GM21786 (cell line): Measurements from ENCODE around the gene NUP210L.

Experiments
- ATAC-seq: cut with Tn5 transposase; IDR thresholded peaks from one replicate; pipeline ENCODE4 v1.9.1; 2021; ENCODE audit not compliant: unreplicated experiment

Gene NUP210L

DNA sequence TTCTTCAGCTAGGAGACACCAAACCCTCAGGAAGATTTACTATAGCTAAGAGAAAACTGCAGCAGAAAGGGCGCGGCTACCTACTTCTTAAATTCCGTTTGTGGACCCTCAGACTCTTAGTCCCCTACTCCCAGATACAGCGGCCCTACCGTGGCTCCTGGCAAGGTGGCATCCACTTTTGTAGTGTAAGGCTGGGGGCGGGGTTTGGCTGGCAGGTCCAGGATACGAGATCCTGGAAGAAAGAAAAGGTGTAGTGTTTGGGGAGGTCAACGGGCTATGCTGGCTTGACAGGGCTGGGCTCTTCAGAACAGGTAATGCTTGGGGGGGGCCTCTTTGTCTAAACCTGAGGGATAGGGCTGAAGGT, 186.9 kb downstream of the NUP210L start:
- no peak for ATAC-seq

DNA sequence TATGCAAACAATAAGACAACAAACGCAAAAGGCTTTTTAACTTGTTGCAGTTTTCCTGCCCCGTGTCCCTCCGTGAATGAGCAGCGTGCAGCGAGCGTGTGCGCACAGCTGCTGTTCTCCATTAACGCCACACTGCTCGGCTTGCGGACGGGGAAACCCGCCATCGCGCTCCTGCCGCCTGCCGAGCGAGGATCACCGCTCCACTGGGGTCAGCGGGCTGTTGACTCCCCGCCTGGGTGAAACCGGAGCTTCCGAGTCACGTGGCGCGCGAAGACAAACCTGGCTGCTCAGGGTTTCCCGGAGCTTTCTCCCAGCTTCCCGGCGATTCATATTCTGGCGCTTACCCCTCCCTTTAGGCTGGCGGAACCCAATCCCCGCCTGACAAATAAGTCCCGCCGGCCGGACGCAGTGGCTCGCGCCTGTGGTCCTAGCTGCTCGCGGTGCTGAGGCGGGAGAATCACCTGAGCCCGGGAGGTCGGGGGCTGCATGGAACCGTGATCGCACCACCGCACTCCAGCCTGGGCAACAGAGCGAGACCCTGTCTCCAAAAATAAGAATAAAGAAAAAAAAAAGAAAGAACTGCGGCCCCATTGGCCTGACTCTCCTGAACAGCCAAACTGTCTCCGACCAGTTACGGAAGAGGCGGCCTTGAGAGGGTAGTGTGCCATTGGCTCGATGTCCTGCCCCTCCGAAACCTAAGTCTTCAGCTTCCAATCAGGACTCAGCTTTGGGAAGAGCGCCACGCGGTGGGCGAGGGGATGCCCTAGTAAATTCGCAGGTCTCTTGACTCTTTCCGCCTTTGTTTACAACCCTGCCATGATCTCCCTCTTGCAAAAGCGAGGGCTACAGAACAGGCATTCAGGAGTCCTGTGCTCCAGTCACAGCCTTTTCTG, 187.5 kb downstream of the NUP210L start, which contains the start of gene CREB3L4:
Gene CREB3L4, plus strand, starts transcription at position 796 of the 893 bp plus-strand sequence. CDS start 624 bp downstream, outside the sequence.
- ATAC-seq, result peak; percentile 63

DNA sequence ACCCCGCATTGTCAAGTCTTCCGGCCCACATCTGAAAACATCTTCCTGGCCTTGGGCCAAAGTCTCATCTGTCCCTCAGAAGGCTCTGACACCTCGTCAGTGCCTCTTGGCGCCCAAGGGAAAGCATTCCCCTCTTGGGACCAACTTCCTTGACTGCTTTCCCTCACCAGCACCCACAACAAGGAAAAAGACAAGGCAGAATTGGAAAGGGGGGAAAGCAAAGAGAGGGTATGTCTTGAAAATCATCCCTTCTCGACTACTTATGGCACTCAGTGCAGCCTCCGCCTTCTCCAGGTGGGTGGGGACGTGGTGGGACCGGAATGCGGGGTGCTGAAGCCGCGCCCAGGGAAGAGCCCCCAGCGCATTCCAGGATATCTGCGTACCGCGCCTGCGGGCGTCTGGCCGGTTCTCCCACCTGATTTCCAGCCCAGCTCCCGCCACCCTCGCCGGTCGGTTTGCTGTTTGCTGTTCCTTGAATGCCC, 191.0 kb downstream of the NUP210L start:
- ATAC-seq, result no peak

DNA sequence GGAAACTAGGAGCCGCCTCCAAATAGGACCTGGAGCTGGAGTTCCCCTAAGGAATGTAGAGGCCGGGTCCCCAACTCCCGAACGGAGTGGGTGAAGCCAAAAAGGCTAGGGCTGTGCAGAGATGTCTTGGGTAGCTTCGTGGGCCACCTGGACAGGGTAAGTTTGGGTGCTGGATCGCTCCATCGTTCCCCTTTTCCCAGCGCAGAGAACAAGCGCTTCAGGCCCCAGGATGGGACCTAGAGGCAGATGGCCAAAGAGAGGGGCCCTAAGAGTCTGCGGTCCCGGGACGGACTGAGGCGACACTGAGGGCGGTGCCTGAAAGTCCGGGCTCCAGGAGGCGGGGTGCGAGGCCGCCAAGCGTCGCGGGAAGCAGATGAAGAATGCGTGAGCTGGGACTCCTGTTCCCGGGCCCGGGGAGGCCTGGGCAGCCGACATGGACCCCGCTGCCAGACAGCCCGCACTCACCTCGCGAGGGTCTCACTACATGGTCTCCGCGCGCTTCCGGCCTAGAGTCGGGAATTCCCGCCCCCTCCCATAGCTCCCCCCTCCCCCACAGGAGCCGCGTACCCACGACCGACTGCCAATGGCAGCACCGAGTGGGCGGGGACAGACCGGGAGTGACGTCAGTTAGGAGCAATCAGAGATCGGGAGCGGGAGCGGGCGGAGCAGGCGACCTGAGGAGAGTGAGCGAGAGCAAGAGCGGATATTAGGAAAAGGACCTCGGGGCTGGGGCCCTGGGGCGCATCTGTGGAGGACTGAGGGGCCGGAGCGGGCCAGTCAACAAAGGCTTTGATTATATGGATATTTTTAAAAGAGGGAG, 191.6 kb downstream of the NUP210L start, which contains the start of gene SLC39A1:
Gene SLC39A1, minus strand, starts transcription at position 508 of the 820 bp plus-strand sequence. CDS start 822 bp downstream, outside the sequence.
- peak; percentile 35 for ATAC-seq

DNA sequence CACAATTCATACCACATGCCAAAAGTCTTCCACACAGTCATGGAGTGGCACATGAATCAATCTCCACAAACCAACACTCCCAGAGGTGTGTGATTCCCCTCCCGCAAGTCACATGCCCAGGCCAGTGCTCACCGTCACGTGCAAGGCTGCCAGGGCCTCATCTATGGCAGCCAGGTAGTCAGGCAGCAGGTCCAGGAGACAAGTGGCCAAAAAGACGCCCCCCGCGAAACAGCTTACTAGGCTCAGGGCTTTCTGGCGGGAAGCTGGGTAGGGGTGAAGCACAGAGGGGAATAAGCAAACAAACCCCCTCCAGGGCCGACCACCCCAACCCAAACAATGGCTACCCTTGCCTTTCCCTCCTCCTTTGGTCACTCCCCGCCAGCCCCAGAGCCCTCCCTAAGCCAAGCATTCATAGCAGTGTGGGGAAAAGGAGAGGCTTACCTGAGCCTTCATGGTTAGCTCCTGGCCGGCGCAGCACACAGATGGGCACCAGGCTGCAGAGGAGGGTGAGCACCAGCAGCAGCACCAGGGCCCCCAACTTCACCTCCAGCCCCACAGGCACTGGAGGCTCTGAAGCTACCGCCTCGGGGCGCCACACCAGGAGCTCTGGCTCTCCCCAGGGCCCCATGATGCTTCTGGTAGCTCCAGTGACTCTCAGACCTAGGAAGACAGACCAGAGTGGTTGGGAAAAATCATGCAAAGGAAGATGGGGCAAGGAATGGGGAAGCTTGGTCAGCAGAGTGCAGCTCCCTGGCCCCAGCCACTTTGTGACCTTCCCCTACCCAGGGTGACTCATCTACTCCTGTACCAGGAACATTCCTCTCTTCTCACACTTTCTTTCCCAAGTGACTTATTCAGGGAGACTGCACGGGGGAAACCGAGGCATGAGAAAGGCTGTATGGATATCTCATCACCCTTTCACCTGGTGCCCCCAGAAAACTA, 192.5 kb downstream of the NUP210L start:
- no peak for ATAC-seq

DNA sequence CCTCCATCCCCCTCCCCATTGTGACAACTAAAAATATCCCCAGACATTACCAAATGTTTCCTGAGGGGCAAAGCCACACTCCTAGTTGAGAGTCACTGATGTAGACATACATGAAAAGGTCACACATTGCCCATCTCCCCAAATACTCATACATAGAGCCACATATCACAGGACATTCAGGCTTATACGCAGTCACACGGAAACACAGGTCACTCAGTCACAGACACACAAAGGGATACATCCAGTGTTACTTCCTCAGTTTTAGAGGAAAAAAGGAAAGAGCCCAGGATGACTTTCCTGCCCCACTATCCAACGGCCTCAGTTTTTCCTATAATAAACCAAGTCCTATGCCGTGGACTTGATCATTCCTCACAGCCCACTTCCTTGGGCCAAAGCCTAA, 193.5 kb downstream of the NUP210L start:
- ATAC-seq, result no peak

DNA sequence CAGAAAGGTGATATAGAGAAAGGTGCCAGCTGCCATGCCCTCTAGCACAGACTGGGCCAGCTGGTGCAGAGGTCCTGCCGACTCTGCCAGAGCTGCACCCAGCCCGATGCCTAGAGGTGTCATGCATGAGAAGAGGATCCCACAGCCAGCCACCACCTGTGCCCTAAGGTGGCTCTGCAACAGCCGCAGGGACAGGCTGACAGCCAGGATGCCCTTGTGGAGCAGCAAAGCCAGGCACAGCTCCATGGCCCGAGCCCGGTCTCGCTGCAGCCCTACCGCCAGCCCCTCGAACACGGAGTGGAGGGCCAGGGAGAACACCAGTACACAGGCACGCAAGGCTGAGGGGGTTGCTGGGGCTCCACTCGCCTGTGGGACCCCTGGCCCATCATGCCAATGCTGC, 194.7 kb downstream of the NUP210L start:
- ATAC-seq, result no peak

DNA sequence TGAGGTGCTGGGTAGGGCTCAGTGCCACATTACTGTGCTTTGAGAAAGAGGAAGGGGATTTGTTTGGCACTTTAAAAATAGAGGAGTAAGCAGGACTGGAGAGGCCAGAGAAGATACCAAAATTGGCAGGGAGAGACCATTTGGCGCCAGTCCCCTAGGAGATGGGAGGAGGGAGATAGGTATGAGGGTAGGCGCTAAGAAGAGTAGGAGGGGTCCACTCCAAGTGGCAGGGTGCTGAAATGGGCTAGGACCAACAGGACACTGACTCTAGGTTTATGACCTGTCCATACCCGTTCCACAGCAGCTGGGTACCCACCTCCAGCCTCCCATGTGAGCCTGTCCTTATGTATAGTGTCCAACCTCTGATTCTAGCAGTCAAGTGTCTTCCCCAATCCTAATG, 195.4 kb downstream of the NUP210L start:
- no peak for ATAC-seq

DNA sequence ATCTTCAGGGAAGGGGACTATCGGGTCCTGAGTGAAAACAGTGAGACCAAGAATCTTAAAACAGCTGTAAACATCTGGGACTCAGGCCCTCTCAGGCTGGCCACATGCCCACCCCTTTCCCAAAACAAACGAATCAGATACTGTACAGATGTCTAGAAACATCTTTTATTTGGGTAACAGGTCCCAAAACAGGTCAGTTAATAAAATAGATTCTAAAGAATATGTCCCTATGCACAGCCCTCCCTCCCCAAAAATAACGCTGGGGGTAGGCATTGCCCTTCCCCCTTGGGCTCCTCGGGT, 196.0 kb downstream of the NUP210L start:
- no peak for ATAC-seq

DNA sequence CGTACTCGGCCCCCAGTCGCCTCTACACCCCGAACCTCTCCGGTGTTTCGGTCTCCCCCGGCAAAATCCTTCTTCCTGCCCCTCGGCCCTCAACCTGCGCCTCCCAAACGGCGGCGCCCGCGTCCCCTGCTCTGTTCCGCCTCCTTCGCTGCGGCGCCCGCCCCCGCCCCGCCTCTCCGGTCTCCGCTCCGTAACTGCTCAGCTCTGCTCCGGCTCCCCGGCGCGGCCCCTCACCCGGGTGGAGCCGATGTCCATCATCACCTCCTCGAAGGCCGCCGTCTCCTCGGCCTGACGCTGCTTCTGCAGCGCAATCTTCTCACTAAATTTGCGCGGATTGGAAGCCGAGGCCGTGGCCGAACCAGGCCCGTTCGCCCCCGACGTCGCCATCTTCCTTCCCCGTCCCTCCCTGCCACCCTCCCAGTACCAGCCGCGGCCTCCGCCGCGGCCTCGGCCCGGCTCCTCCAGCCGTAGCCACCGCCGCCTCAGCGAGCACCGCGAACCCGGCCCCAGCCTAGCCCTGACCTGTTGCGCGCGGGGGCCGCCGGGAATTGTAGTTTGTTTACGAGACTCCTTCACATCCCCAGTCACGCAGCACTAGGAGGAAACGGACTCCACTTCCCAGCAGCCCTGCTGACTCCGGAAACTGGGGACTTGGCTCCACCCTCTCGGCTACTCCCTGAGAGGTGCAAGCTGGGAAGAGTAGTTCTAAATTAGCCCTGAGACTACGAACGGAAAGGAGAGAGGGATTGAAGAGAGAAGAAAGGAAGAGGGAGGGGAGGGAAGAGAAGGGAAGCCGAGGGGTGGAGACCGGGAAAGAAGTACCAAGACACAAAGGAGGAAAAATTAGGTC, 196.5 kb downstream of the NUP210L start, which contains the start of gene CRTC2:
Gene CRTC2, minus strand, starts transcription at position 502 of the 850 bp plus-strand sequence. Its CDS starts 115 bp downstream, at position 387.
- peak; percentile 73 for ATAC-seq

DNA sequence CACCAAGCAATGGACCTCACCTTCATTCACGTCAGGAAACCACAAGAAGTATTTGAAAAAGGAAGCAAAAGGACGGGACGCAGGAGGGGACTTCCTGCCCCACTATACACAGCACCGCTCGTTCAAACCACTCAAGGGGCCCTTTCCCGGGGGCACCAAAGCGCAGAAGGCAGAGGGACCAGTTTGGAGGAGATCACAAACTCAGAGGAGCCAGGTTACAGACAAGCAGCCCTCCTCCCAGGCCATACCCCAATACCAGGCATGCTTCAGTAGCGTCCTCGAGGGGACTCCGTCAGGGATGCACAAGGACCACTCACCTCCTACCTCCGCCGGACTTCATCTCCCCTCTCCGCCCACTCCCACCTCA, 197.1 kb downstream of the NUP210L start:
- ATAC-seq, result peak; percentile 7

DNA sequence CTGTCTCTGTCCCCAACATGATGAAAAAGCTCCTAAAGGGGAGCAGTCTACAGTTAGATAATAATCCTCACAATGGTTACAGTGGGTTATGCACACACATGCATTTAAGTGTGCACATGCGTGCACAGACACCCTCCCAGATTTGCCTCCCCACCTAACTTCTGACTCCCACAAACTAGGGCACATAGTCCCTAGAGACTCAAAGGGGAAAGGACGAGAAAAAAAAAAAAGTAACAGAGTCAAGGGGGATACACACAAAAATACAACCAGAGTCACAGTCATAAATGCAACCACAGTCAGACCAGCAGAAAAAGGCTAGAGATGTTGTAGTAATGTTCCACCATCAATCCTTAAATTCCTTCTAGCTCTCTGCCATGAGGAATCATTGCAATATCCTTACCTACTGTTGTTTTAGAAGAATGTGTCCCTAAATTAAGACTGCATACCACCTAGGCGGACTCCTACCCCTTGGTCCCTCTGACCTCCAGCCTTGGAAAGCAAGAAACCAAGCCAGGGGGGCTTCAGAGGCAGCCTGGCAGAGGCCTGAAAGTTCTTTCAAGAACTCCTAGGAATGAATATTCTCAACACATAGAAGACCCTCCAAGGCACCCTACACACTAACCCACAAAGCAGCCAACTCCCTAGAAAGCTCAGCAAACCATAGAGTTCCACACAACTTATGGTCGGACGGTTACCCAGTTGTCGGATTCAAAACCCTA, 197.7 kb downstream of the NUP210L start:
- no peak for ATAC-seq

DNA sequence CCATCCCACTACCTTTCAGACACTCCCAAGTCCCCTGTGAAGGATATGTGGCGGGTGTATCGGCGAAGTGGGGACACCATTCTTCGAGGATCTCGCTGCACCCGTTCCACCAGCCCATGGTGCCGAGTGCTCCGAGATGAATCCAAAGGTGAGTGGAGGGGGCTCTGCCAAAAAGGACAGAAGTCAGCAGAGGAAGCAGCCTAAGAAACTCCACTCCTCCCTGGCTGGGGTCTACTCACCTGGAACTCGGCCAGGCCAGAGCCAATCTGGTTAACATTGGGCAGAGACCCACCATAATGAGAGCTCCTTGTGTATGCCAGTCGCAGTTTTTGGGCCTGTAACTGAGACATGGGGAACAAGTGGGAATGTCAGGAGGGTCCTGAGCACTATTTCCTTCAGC, 200.0 kb downstream of the NUP210L start:
- ATAC-seq, result no peak

DNA sequence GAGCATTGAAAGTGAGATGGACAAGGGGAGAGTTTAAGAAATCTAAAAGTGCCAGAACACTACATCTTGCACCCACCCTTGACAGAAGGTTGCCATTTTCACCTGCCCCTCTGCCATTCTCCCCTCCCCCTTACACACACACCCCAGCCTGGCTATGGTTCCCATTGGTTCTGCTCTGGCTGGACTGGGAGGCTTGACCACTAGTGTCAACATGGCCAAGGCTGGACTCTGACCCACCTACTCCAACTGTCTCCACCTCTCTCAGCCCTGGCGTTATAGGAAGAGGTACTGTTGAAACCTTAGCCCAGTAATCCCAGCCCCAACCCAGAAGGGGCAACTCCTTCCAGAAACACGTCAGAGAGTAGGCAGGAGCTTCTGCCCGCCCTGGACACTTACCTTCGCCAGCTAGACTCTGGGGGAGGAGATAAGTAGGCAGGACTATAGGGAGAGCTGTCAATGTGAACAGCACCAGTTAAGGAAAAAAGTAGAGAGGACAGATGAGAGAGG, 201.0 kb downstream of the NUP210L start:
- no peak for ATAC-seq

DNA sequence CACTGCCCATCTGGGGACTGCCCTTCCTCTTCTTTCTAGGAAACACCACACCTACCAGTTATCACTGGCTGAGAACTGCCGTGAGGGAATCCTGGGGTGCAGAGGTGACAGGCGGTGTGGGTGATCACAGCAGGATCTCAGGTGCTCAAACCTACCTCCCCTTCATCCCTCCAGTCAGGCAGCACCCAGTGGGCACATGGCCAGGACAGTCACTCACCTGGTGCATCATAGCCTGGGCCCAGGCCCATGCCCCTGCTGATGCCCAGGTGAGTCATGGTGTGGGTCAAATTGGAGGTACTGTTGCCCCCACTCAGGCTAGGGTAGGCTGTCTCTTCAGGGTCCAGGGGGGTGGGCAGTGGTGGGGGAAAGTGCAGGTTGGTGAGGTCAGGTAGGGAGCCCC, 203.1 kb downstream of the NUP210L start:
- ATAC-seq, result no peak

DNA sequence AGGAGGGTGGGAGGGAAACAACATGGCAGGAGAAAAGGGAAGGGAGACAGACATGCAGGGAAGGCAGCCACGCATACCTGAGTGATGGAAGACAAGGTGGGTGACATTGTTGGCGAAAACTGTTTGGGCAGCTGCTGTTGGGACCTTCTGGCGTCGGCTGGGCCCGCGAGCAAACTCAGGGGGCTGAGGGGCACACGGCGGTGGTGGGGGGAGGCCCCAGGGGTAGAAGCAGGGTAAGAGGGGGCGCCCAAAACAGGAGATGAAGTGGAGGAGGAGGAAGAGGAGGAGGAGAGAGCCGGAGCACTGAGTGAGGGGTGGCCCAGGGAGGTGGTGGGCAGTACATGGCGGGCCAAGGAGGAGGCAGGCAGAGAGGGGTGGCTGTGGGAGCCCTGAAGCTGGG, 203.7 kb downstream of the NUP210L start:
- no peak for ATAC-seq

DNA sequence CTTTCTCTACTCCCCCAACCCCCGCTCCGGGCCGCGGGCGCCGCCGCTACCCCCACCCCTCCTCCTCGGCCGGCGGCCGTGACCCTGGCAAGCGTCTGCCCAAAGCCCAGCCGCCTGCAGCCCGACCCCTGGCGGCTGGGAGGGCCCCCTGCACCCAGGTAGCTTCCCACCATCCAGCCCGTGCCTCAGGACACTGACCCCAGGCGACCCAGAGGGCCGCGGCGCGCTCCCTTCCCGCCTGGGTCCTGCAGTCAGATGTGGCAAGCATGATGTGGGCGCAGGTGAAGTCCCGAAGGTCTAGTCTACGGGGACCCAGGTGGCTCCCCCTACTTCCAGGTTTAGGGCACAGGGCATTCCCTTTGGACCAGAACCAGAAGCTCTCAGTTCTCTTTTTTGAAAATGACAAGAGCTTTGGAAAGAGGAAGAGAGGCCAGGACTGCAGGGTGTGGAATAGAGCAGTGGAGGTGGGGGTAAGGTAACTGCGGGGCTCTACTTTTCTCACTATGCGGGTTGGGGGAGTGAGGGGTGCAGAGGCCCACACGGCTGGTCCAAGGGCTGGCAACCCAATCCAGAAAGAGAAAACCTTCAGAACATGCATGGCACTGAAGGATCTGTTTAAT, 208.1 kb downstream of the NUP210L start, which contains the start of gene DENND4B:
Gene DENND4B, minus strand, starts transcription at position 97 of the 620 bp plus-strand sequence. CDS start 2,344 bp downstream, outside the sequence.
- peak; percentile 54 for ATAC-seq
